Activated T-cell treated with anti-CD3 and anti-CD28 coated beads, Interleukin-2, amount 50 U/mL, for 72 hours (primary cell): ENCODE measurements around the gene UQCRH. TPM values are rescaled to one million over a fixed set of nuclear protein-coding genes. Genes with fewer than 3 reads are reported as not detected.
"Not testable (repeated sequence)": the region's sequence is repeated elsewhere in the genome, so short reads cannot be mapped to it uniquely, and the experiment has no call there.

ENCODE experiments used
- ATAC-seq, 2 donors: fragments of 150-1000 bp; cut with Tn5 transposase; replicated peaks in 1 of 2; 2 replicates each; pipeline ENCODE4 v1.10.0; 2021; ENCODE audit warnings: moderate library complexity in 2 of 2, mild to moderate bottlenecking in 1 of 2
- DNase-seq, 2 donors: peaks; one replicate each; pipeline ENCODE4 v3.0.0; 2021 to 2022; ENCODE audit warnings: mixed read lengths in 1 of 2
- H3K27ac Mint-ChIP-seq: one replicate; pipeline ENCODE4 v1.8.0; 2022; ENCODE audit warnings: mild to moderate bottlenecking, moderate library complexity, mixed read lengths
- H3K27me3 Mint-ChIP-seq: one replicate; pipeline ENCODE4 v1.8.0; 2022; ENCODE audit warnings: low read depth, mixed read lengths
- H3K36me3 Mint-ChIP-seq, 2 donors: one replicate each; pipeline ENCODE4 v1.8.0; 2022; ENCODE audit warnings: mixed read lengths in 2 of 2, mild to moderate bottlenecking in 1 of 2; ENCODE audit not compliant: insufficient read depth in 2 of 2
- H3K4me1 Mint-ChIP-seq: one replicate; pipeline ENCODE4 v1.8.0; 2022; ENCODE audit warnings: low read depth, mixed read lengths
- H3K4me3 Mint-ChIP-seq, 2 donors: one replicate each; pipeline ENCODE4 v1.8.0; 2022; ENCODE audit warnings: mild to moderate bottlenecking in 2 of 2, mixed read lengths in 2 of 2, moderate library complexity in 2 of 2
- H3K9me3 Mint-ChIP-seq, 2 donors: one replicate each; pipeline ENCODE4 v1.8.0; 2022; ENCODE audit warnings: mixed read lengths in 2 of 2
- total RNA-seq, 2 donors: library from RNA; stranded (reverse); gene quantifications; one replicate each; pipeline ENCODE4 v1.2.3, GENCODE V29; 2022

The UQCRH gene
- total RNA-seq, 2 donors from 2014 or later = 287 to 303 TPM

DNA sequence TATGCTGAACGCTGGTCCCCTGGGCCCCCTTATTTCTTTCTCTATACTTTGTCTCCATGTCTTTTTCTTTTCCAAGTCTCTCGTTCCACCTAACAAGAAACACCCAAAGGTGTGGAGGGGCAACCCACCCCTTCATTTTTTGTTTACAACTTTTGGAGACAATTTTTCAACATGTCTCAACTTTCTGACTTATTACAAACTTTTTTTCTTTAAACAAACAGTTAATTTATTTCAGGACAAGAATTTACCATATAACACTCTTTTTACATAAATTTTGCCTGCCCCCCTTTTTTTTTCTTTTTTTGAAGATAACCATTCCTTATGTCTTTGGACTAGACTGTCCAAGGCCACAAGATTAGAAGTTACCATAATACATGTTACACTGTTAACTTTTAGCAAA lies 26.9 kb downstream of the UQCRH start:
- H3K4me3 Mint-ChIP-seq, H3K9me3 Mint-ChIP-seq, H3K4me1 Mint-ChIP-seq, H3K36me3 Mint-ChIP-seq, H3K27me3 Mint-ChIP-seq, ATAC-seq, DNase-seq, H3K27ac Mint-ChIP-seq: not testable (repeated sequence)

GRCh38 chr1:46331786-46332540 lies 28.5 kb downstream of the UQCRH start:
- not testable (repeated sequence) for H3K9me3 Mint-ChIP-seq, DNase-seq, H3K36me3 Mint-ChIP-seq, ATAC-seq, H3K27ac Mint-ChIP-seq, H3K27me3 Mint-ChIP-seq, H3K4me1 Mint-ChIP-seq, H3K4me3 Mint-ChIP-seq

- no peaks in the 10 kb centered on the region for H3K36me3 Mint-ChIP-seq
- DNase-seq = no peak
- H3K9me3 Mint-ChIP-seq = no peaks in the 10 kb centered on the region
- ATAC-seq = no peak
- H3K27ac Mint-ChIP-seq = no peak overlapping the region
- no peaks in the 10 kb centered on the region for H3K4me1 Mint-ChIP-seq
- no peak overlapping the region for H3K4me3 Mint-ChIP-seq
- no peaks in the 10 kb centered on the region for H3K27me3 Mint-ChIP-seq
Observed at GRCh38 chr1:46333300-46334029, 30.0 kb downstream of the UQCRH start.

DNA sequence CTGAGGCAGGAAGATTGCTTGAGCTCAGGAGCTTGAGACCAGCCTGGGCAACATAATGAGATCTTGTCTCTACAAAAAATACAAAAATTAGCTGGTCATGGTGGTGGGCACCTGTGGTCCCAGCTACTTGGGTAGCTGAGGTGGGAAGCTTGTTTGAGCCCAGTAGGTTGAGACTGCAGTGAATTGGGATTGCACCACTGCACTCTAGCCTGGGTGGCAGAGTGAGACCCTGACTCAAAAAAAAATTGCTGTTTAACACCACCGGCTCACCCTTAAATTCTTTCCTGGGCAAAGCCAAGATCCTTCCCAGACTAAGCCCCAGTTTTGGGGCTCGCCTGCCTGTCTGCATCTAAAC lies 30.5 kb downstream of the UQCRH start:
- H3K36me3 Mint-ChIP-seq = no peaks in the 10 kb centered on the region
- H3K27ac Mint-ChIP-seq = no peak overlapping the region
- H3K4me1 Mint-ChIP-seq = no peaks in the 10 kb centered on the region
- DNase-seq = no peak
- ATAC-seq = no peak
- H3K9me3 Mint-ChIP-seq = no peaks in the 10 kb centered on the region
- H3K4me3 Mint-ChIP-seq = no peak overlapping the region
- no peaks in the 10 kb centered on the region for H3K27me3 Mint-ChIP-seq

DNA sequence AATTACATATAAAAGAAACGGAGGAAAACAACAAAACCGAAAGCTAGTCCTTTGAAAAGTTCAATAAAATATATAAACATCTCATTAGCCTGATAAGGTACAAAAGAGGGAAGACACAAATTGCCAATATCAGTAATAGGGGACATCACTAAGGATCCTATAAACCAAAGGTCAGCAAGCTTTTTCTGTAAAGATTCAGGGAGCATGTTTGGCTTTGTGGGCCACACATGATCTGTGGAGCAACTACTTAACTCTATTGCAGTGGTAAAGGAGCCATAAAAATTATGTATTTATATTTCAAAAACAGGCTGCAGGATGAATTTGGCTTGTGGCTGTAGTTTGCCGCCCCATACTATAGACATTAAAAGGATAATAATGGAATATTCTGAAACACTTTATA lies 31.6 kb downstream of the UQCRH start:
- no peak for DNase-seq
- Mint-ChIP-seq H3K4me1 (peaks cover 7% of the 10 kb centered on the region), H3K9me3 (no peaks in the 10 kb centered on the region), H3K27me3 (no peaks in the 10 kb centered on the region), H3K27ac (no peak overlapping the region), H3K4me3 (no peak overlapping the region), H3K36me3 (no peaks in the 10 kb centered on the region)
- no peak for ATAC-seq

- H3K4me1 Mint-ChIP-seq = peaks cover 30% of the 10 kb centered on the region
- H3K4me3 Mint-ChIP-seq, ATAC-seq: not testable (repeated sequence)
Observed at GRCh38 chr1:46337409-46337808, 33.9 kb downstream of the UQCRH start.

GRCh38 chr1:46340404-46341221 lies 37.1 kb downstream of the UQCRH start, which contains the start of gene NSUN4:
Gene NSUN4 (plus strand): TSS chr1:46340807. CDS start chr1:46340827, 20 bp downstream.
- H3K9me3 Mint-ChIP-seq = no peaks in the 10 kb centered on the region
- peaks cover 12 to 22% of the 10 kb centered on the region in 2 donors for H3K36me3 Mint-ChIP-seq
- peak within 1 kb of the TSS; percentile 97 for H3K27ac Mint-ChIP-seq
- peak within 1 kb of the TSS; percentile 90 to 100 for H3K4me3 Mint-ChIP-seq
- peak; percentile 95 for ATAC-seq
- H3K4me1 Mint-ChIP-seq = peaks cover 59% of the 10 kb centered on the region
- no peaks in the 10 kb centered on the region for H3K27me3 Mint-ChIP-seq
- peak; percentile 88 to 89 for DNase-seq

More at GRCh38 chr1:46337409-46337808, 33.9 kb downstream of the UQCRH start:
- peaks cover 9 to 15% of the 10 kb centered on the region in 2 donors for H3K36me3 Mint-ChIP-seq
- not testable (repeated sequence) for DNase-seq, H3K27ac Mint-ChIP-seq, H3K9me3 Mint-ChIP-seq, H3K27me3 Mint-ChIP-seq

DNA sequence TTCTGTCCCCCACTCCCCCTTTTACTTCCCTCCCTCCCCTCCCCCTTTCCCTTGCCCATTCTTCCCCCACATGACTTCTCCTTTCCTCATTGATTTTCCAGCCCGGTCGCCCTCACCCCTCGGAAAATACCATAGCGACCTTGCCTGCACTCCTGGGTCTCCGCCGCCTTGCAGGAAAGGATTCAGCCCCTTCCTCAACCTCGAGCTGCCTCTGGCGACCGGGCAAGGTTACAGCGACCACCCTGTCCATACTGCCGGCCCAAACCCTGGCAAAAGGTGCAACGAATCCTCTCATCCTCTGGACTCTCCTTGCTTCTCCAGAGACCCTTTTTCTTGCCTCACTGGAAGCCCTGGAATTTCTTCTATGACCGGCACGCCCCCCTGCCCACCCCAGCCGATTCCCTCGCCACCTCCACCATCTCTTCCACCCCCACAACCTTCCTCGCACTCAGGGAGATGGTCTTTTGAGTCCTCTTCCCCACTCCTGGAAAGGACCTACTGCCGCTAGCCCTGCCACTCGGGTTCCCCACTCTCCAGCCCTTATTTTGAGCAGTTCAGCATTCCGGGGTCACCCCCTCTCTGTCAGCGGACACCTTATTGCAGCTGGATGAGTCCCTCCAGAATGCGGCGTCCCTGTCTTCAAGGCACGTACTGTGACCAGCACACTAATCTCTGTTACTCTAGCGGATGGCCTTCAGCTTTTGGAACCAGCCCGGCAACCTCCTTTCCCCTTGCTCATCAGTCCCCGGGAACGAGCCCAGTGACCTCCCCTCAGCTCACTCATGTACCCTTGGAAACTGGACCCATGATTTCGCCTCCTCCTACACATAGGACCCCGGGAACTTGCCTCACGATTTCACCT lies 38.0 kb downstream of the UQCRH start:
- peak overlapping the region; percentile 90 to 100 for H3K4me3 Mint-ChIP-seq
- peaks cover 13 to 24% of the 10 kb centered on the region in 2 donors for H3K36me3 Mint-ChIP-seq
- no peak for ATAC-seq
- no peak for DNase-seq
- H3K4me1 Mint-ChIP-seq = peaks cover 61% of the 10 kb centered on the region
- H3K9me3 Mint-ChIP-seq = no peaks in the 10 kb centered on the region
- peak overlapping the region; percentile 97 for H3K27ac Mint-ChIP-seq
- no peaks in the 10 kb centered on the region for H3K27me3 Mint-ChIP-seq

- H3K4me1 Mint-ChIP-seq = peaks cover 68% of the 10 kb centered on the region
- no peaks in the 10 kb centered on the region for H3K27me3 Mint-ChIP-seq
- H3K36me3 Mint-ChIP-seq = peaks cover 13 to 31% of the 10 kb centered on the region in 2 donors
- peak in 1 of 2 donors; percentile 8 for DNase-seq
- no peak for ATAC-seq
- H3K9me3 Mint-ChIP-seq = no peaks in the 10 kb centered on the region
- H3K27ac Mint-ChIP-seq = peak overlapping the region; percentile 97
- peak overlapping the region; percentile 90 to 100 for H3K4me3 Mint-ChIP-seq
Observed at GRCh38 chr1:46342084-46342656, 38.7 kb downstream of the UQCRH start.

- no peak for ATAC-seq
- peak overlapping the region; percentile 90 to 100 for H3K4me3 Mint-ChIP-seq
- no peaks in the 10 kb centered on the region for H3K9me3 Mint-ChIP-seq
- H3K27me3 Mint-ChIP-seq = no peaks in the 10 kb centered on the region
- peaks cover 74% of the 10 kb centered on the region for H3K4me1 Mint-ChIP-seq
- H3K36me3 Mint-ChIP-seq = peaks cover 15 to 37% of the 10 kb centered on the region in 2 donors
- peak overlapping the region; percentile 97 for H3K27ac Mint-ChIP-seq
- no peak for DNase-seq
Observed at GRCh38 chr1:46342677-46343350, 39.3 kb downstream of the UQCRH start.

DNA sequence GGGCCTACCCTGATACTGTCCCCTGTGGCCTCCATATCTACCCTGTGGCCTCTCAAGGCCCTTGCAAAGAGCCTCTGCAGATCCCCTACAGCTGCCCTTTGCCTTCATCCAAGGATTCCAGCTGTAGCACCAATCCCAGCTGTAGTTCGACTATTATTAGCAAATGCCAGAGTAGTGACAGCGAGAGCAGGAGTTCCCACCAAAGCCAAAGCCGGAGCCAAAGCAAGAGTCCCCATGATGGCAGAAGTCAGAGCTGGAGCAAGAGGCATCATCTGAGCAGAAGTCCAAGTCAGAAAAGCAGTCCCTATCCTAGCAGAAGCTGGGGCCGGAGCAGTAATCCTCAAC lies 39.8 kb downstream of the UQCRH start:
- H3K27me3 Mint-ChIP-seq = no peaks in the 10 kb centered on the region
- no peak overlapping the region for H3K4me3 Mint-ChIP-seq
- peaks cover 17 to 42% of the 10 kb centered on the region in 2 donors for H3K36me3 Mint-ChIP-seq
- DNase-seq = no peak
- H3K4me1 Mint-ChIP-seq = peaks cover 79% of the 10 kb centered on the region
- no peak for ATAC-seq
- H3K9me3 Mint-ChIP-seq = no peaks in the 10 kb centered on the region
- peak overlapping the region; percentile 63 for H3K27ac Mint-ChIP-seq

- Mint-ChIP-seq H3K9me3 (no peaks in the 10 kb centered on the region), H3K36me3 (peaks cover 17 to 42% of the 10 kb centered on the region in 2 donors), H3K4me1 (peaks cover 80% of the 10 kb centered on the region), H3K27me3 (no peaks in the 10 kb centered on the region), H3K27ac (no peak overlapping the region), H3K4me3 (no peak overlapping the region)
- DNase-seq (no peak), ATAC-seq (no peak)
Observed at GRCh38 chr1:46343705-46344104, 40.2 kb downstream of the UQCRH start.
